DOHH2 (cell line): ENCODE results near the gene NCKAP5.

Source experiments
- EZH2phosphoT487 ChIP-seq: fragments of 200-600 bp; sonication (generic); IDR thresholded peaks from 2 replicates; pipeline ENCODE4 v1.6.1; 2017; ENCODE audit warnings: borderline replicate concordance, mild to moderate bottlenecking, antibody characterized with exemption, low read length, moderate library complexity, mixed read lengths
- TF ChIP-seq, protein P1 (sequence below): fragments of 200-600 bp; sonication (generic); IDR thresholded peaks from one replicate; pipeline ENCODE4 v1.5.1; 2014; ENCODE audit warnings: antibody characterized with exemption, mild to moderate bottlenecking, low read depth, low read length; ENCODE audit not compliant: poor library complexity, severe bottlenecking

GRCh38 chr2:132760971-132761370 is 807.3 kb downstream of the NCKAP5 start:
- TF ChIP-seq, protein P1, sequence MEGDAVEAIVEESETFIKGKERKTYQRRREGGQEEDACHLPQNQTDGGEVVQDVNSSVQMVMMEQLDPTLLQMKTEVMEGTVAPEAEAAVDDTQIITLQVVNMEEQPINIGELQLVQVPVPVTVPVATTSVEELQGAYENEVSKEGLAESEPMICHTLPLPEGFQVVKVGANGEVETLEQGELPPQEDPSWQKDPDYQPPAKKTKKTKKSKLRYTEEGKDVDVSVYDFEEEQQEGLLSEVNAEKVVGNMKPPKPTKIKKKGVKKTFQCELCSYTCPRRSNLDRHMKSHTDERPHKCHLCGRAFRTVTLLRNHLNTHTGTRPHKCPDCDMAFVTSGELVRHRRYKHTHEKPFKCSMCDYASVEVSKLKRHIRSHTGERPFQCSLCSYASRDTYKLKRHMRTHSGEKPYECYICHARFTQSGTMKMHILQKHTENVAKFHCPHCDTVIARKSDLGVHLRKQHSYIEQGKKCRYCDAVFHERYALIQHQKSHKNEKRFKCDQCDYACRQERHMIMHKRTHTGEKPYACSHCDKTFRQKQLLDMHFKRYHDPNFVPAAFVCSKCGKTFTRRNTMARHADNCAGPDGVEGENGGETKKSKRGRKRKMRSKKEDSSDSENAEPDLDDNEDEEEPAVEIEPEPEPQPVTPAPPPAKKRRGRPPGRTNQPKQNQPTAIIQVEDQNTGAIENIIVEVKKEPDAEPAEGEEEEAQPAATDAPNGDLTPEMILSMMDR = no peak
- TF ChIP-seq EZH2phosphoT487 = no peak
